ENCODE data around the gene SPATA31C2.
"Not testable (repeated sequence)": the region's sequence is repeated elsewhere in the genome, so short reads cannot be mapped to it uniquely, and the experiment has no call there.

DNA sequence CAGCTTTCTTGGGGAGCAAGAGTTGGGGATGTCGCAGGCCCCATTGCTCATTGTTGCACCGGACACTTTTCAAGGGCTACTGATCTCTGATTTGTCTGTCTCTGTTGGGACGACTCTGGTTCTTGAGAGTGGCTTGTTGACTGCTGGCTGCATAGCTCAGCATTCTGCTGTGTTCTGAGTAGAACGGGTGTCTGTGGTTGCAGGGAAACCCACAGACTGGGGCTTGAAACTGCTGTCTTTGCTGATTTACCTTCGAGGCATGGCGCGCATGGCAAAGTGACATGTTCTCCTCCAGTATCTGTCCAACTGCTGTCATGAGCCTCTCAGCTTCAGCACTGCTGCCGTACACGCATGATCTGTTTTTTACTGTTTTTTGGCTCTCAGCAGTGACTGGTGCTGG is 8.7 kb downstream of the SPATA31C2 start:
- TF ChIP-seq, protein P1, sequence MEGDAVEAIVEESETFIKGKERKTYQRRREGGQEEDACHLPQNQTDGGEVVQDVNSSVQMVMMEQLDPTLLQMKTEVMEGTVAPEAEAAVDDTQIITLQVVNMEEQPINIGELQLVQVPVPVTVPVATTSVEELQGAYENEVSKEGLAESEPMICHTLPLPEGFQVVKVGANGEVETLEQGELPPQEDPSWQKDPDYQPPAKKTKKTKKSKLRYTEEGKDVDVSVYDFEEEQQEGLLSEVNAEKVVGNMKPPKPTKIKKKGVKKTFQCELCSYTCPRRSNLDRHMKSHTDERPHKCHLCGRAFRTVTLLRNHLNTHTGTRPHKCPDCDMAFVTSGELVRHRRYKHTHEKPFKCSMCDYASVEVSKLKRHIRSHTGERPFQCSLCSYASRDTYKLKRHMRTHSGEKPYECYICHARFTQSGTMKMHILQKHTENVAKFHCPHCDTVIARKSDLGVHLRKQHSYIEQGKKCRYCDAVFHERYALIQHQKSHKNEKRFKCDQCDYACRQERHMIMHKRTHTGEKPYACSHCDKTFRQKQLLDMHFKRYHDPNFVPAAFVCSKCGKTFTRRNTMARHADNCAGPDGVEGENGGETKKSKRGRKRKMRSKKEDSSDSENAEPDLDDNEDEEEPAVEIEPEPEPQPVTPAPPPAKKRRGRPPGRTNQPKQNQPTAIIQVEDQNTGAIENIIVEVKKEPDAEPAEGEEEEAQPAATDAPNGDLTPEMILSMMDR (conservative IDR thresholded peaks at IDR 0.05; ENCODE audit: low read length), result not testable (repeated sequence)
- TF ChIP-seq EZH2phosphoT487 (IDR thresholded peaks at IDR 0.05; ENCODE audit: borderline replicate concordance, low read depth, low read length), result not testable (repeated sequence)
